ENCODE results near the gene PSEN1.
A peak's percentile ranks its signal among the peaks of the same experiment; 100 is the strongest.

PSEN1 gene
- 57.3 to 98.9 (median 88.7) reads per million in 4 donors for total RNA-seq

DNA sequence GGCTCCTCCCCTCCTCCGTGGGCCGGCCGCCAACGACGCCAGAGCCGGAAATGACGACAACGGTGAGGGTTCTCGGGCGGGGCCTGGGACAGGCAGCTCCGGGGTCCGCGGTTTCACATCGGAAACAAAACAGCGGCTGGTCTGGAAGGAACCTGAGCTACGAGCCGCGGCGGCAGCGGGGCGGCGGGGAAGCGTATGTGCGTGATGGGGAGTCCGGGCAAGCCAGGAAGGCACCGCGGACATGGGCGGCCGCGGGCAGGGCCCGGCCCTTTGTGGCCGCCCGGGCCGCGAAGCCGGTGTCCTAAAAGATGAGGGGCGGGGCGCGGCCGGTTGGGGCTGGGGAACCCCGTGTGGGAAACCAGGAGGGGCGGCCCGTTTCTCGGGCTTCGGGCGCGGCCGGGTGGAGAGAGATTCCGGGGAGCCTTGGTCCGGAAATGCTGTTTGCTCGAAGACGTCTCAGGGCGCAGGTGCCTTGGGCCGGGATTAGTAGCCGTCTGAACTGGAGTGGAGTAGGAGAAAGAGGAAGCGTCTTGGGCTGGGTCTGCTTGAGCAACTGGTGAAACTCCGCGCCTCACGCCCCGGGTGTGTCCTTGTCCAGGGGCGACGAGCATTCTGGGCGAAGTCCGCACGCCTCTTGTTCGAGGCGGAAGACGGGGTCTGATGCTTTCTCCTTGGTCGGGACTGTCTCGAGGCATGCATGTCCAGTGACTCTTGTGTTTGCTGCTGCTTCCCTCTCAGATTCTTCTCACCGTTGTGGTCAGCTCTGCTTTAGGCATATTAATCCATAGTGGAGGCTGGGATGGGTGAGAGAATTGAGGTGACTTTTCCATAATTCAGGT, at the start of gene PSEN1:
TSS of gene PSEN1 (plus strand) at position 121 of the 839 bp plus-strand sequence. CDS start 11,513 bp downstream, outside the sequence.
- DNase-seq: peak; percentile 95 to 99 (median 98)

DNA sequence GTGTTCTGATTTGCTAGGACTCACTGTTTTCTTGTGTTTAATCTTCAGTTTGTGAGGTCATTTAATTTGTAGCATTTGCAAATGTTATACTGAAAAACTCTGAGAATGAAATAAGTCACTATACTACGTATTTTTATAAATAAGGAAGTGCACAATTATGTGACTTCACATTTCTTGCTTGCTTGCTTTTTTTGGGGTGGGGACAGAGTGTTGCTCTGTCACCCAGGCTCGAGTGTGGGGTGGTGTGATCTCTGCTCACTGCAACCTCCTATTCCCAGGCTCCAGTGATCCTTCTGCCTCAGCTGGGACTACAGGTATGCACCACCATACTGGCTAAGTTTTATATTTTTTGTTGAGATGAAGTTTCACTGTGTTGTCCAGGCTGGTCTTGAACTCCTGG, 45.3 kb upstream of the PSEN1 start:
- no peak for DNase-seq

DNA sequence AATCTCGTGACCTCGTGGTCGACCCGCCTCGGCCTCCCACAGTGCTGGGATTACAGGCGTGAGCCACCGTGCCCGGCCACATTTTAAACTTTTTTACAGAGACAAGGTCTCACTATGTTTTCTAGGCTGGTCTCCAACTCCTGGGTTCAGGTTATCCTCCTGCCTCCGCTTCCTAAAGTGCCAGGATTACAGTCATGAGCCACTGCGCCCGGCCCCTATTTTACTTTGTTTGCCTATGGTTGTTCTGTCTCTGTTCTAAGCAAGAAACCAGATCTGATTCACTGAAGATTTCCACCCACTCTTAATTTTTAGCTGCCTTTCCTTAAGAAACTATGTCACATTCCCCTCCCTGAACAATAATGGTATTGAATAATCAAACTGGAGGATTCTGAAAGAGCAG, 38.9 kb upstream of the PSEN1 start:
- no peak for DNase-seq

GRCh38 chr14:73100334-73100733, 36.0 kb upstream of the PSEN1 start:
- DNase-seq: no peak

GRCh38 chr14:73102806-73103497, 33.4 kb upstream of the PSEN1 start:
- no peak for DNase-seq

GRCh38 chr14:73105050-73105449, 31.3 kb upstream of the PSEN1 start:
- DNase-seq: no peak

DNA sequence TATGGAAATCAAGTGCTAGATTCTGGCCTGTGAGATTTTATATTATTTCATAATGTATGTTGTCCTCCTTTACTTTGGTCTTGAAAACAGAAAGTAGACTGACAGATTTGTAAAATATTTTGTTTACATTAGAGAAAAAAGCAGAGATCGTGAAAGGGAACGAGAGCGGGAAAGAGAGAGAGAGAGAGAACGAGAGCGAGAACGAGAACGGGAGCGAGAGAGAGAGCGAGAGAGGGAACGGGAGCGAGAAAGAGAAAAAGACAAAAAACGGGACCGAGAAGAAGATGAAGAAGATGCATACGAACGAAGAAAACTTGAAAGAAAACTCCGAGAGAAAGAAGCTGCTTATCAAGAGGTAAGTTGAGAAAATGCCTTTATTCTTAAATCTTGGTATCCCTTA, 30.6 kb upstream of the PSEN1 start:
- no peak for DNase-seq

- DNase-seq: no peak
These were observed 20.1 kb upstream of the PSEN1 start for GRCh38 chr14:73116079-73116665.

- DNase-seq: no peak
These were observed 12.0 kb upstream of the PSEN1 start for GRCh38 chr14:73124180-73124894.

DNA sequence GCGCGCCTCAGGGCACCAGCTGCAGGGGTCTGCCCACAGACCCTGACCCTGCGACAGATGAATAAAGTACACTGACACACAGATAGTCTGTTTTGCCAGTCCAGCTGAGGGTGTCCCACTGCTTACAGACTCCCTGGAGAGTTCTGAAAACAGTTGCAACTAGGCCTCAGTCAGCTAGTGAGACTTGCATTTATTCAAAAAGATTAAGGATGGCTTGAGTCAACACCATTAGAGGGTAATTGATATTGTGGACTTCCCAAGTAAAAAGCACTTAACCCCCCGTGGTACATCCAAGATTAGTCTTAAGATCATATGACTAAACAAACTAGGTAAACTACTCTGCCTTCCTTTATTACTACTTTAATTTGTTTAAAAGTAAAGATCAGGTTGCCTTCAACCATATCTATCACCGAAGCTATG, 11.1 kb upstream of the PSEN1 start:
- no peak for DNase-seq

GRCh38 chr14:73125746-73126145, 10.6 kb upstream of the PSEN1 start:
- no peak for DNase-seq

GRCh38 chr14:73133795-73134194, 2.5 kb upstream of the PSEN1 start:
- no peak for DNase-seq

GRCh38 chr14:73136085-73136386, 271 bp upstream of the PSEN1 start:
- DNase-seq: no peak

GRCh38 chr14:73140811-73141323, 4.6 kb downstream of the PSEN1 start:
- no peak for DNase-seq

- no peak for DNase-seq
These were observed 5.9 kb downstream of the PSEN1 start for GRCh38 chr14:73142216-73142615.

- DNase-seq: no peak
These were observed 6.7 kb downstream of the PSEN1 start for GRCh38 chr14:73143003-73143402.

GRCh38 chr14:73143617-73144016, 7.3 kb downstream of the PSEN1 start:
- DNase-seq: no peak

DNA sequence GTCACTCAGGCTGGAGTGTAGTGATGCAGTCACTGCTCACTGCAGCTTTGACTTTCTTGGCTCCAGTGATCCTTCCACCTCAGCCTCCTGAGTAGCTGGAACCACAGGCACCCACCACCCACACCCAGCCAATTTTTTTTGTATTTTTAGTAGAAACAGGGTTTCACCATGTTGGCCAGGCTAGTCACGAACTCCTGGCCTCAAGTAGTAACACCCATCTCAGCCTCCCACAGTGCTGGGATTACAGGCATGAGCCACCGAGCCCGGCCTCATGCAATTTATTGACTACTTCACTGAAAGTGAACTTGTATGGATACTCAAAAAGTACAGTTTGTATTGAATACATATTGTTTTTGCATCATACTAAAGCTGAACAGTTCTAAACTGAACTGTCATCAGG, 9.1 kb downstream of the PSEN1 start:
- no peak for DNase-seq

- DNase-seq: no peak
These were observed 9.8 kb downstream of the PSEN1 start for GRCh38 chr14:73146111-73146510.

- no peak for DNase-seq
These were observed 13.4 kb downstream of the PSEN1 start for GRCh38 chr14:73149753-73150152.

GRCh38 chr14:73153272-73153671, 17.0 kb downstream of the PSEN1 start:
- DNase-seq: no peak

DNA sequence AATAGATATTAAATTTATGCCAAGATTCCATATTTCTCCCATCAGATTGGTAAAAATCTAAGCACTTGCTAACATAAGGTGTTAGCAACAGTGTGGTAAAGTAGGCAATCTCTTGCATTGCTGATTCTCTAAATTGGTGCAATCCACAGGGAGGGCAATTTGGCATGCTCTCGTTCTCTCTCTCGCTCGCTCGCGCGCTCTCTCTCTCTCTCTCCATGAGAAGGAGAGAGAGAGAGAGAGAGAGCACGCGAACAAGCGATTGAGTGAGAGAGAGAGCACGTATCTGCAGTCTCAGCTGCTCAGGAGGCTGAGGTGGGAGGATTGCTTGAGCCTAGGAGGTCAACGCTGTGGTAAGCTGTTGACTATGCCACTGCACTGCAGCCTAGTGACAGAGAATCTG, 25.9 kb downstream of the PSEN1 start:
- DNase-seq: no peak

GRCh38 chr14:73166399-73166798, 30.1 kb downstream of the PSEN1 start:
- DNase-seq: no peak

All from T-helper 1 cell (primary cell).